HG03066 (cell line): Measurements from ENCODE around the gene NCF2.

Experiments
- ATAC-seq: cut with Tn5 transposase; IDR thresholded peaks from one replicate; pipeline ENCODE4 v1.9.1; 2021; ENCODE audit warnings: low read depth; ENCODE audit not compliant: unreplicated experiment

NCF2 gene

DNA sequence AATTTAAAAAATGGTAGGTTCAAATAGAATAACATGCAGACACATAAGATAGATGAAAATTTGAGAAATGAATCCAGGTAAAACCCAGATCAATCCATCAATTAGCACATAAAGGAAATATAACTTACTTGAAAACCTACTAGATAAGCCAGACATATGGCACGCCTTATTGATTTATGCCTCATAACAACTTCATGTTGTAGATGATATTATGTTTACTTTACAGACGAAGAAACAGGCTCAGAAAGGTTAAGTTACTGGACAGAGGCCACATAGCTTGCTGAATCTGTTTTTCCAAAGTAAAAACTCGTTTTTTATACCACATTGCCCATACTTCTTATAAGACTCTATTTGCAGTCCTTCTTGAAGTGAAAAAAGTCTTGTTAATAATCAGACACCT, 22.1 kb upstream of the NCF2 start:
- no peak for ATAC-seq

DNA sequence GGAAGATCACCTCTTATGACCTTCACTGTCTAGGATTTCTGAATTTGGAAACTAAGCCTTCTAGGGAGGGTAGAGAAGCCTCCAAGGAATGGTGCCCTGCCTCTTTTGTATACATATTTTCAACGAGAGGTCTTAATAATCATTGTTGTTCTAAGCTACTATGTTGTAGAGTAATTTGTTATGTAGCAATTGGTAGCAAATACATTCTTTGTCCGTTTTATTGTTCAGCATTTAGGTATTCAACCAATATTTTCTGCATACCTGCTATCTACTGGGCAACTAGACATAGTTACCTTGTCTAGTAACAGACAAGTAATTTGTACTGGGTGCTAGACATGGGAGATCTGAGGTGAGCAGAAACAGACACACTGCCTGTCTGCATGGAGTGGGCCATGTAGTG, 20.8 kb upstream of the NCF2 start:
- no peak for ATAC-seq

DNA sequence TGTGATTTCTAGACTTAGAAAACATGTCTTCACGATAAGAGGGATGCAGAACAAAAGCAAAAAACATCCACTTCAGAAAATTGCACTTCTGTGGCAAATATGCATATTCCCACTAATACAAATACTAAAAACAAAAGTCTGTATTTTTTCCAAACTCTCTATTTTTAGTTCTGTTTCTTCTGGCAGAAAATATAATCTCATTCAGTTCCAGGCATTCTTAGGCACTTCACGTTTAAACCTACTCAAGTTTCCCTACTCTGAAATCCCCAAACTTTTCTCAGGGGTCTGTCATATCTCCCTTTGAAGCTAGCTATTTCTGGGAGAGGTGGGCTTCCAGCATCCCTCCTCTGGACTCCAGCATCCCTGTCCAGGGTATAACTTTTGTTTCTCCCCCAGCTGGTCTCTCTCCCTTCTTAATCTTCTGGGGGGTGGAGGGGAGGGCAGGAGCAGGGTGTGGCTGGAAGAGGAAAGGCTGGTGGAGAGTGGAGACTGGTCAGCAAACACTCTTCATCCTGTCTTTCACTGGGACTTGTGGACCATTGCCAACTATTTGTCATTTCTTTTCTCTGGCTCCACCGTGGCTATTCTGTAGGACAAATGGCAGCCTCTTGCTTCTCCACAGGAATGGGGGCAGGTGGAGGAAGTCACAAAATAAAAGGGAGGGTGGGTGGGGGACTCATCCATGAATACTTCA, 19.6 kb upstream of the NCF2 start:
- no peak for ATAC-seq

DNA sequence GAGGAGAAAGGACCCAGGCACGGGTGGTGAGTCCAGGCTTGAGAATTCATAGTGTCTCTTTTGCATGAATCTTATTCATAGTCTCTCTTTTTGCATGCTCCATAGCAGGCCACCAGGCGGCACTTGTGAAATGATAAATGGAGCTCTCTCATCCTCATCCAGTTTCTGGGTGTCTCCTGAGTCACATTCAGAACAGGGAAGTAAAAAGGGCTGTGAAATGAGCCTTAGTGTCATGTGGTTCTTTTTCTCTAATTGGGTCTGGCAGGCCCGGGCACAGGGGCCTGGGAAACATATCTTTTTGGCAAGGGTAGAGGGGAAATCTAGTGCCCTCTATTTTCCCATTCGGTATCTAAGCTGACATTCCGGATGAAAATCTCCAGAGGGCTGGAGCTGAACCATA, 19.1 kb upstream of the NCF2 start:
- peak; percentile 34 for ATAC-seq

DNA sequence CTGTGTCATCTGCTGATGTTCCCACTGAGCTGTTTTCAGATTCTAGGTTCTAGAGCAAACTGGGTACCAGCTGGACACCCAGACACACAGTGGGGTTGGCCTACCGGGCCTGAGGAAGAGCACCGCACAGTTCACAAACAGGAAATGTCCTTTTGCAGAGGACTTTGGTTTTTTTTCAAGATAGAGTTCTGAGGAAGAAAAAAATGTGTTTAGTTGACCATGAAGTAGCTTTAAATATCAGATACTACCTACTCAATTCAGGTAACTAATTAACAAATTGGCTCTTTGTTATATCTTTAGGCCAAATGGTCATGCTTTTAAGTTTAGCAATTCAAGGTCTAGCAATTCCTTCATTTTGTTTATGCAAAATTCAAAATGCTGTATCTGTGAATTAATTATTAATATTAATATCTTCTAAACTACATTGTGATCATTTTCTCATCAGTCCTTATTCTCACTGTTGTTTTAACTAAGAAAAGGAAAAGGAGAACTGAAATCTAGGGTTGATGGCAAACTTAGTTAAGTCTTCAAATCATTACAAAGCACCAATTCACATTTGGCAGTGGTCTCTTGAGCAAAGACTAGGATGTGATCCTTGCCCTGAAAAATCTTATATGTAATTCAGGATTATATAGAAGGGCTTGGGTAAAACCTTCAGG, 17.2 kb upstream of the NCF2 start:
- ATAC-seq: no peak

DNA sequence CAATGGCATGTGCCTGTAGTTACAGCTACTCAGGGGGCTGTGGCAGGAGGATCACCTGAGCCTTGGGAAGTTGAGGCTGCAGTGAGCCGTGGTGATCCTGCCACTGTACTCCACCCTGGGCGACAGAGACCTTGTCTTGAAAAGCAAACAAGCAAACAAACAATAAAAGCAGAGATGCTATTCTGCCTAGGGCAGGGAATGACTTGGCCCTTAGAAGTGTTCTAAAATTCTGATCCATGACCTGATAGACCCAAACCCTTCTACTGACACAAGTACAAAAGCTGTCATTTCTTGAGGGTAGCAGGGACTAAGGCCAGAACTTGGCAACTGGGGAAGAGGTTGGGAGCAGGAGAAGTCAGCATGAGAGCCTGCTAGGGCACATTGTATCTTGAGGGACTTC, 15.6 kb upstream of the NCF2 start:
- ATAC-seq: no peak

DNA sequence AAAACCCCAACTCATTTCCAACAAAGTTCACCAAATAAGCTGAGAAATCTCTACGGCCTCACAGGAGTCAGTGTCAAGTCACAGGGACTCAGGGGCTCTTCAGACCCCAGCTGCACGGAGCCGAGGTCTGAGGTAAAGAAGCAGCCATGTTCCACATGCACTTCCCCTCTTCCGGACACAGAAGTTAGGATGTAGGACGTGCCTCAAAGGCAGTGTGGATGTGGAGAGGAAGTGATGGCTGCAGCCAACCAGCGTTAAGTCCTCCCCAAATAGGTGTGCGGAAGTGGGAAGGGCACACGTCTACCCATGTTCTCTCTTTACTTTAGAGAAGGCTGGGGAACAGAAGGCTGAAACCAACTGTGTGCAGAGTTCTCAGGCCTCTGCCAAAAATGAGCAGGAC, 14.6 kb upstream of the NCF2 start:
- no peak for ATAC-seq

DNA sequence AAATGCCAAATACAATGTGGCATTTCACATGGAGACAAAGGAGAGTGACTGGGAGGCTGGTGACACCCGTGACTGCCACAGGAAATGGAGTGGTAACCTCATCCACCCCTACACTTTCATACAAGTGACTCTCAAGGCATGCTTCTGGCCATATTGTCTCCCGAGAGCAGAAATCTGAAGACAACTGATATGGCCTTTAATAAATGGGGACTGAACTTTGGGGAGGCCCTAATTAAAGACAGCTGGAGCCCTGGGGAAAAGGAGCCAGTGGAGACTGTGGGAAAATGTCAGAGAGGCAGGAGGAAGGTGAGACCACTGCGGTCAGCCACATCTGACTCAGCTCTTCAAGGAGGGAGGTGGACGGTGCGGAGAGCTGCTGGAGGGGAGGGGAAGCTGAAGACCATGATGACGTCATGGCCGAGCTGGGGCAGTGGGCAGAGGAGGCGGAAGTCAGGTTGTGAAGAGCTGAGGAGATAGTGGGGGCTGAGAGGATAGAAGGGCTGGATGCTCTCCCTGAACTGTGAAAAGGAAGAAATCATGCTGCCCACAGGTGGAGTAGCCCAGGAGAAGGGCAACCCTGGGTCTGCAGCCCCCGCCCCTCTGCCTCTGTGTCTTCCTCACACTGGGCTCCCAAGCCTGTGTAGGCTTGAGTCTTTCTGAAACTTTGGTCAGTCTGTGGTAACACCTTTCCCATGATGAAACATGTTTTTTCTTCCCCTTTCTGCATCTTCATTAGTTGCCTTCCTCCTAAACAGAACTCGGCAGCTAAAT, 14.0 kb upstream of the NCF2 start:
- peak; percentile 34 for ATAC-seq

DNA sequence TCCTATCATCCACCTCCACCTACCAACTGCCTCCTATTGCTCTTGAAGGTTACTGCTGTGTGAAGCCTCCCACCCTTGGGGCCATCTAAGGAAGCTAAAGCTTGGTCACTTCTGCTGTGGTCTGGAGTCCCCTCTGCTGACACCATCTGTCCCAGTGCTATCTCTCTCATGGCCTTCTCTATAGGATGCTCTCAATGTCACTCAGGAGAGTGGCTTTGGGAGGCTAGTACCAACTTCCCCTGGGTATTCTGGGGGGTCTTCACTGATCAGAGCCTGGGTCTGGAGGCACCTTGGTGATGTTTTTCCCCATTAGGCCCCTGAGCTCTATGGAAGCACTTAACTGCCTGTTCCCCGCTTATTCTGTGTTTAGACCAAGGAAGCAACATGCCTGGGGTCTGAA, 12.3 kb upstream of the NCF2 start:
- no peak for ATAC-seq

DNA sequence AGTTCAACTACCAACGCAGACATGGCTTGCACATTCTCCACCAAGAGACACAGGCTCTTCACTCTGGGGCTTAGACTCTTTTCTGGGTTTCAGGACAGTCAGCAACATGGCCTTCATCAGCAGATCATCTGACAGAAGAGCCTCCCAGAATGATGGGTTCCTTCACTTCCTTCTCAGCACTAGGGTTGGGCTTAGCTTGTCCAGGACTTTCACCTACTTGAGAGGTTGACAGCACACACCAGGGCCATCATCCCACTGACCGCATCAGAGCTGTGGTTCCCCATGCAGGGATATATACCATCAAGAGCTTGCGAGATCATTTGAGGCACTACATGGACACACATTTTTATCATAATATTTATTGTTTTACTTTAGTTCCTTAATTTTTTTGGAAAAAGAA, 10.4 kb upstream of the NCF2 start:
- no peak for ATAC-seq

DNA sequence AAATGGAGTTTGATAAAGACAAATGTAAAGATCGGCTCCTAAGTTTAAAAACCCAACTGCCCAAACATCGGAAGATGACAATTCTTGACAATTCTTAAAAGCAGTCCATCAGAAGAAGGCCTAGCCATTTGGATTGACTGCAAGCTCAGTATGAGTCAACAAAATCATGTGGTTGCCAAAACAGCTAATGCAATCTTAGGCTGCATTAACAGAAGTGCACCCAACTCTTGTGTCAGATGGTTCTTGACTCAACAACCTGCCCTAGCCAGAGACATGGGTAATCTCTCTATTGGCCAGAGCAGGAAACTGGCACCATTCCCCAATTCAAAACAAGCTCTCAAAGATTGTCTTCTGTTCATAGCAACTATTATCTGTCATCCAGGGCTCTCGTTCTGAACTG, 9.9 kb upstream of the NCF2 start:
- ATAC-seq: no peak

DNA sequence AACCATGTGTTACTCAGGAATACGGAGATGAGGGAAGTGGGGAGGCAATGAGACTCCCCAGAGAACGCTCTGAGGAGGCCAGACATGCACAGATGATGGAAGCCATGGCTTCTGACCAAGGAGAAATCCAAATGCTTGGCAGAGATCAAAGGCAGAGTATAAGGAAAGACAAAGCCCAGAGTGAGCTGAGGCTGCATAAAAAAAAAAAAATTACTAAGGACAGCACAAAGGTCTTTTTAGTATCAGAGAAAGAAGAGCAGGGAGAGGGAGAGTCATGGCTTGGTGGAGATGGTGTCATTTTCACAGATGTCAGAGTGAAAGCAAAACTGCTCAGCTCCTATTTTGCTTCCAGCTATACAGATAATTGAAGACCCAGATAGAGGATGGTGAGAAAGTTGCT, 8.1 kb upstream of the NCF2 start:
- ATAC-seq: peak; percentile 64

DNA sequence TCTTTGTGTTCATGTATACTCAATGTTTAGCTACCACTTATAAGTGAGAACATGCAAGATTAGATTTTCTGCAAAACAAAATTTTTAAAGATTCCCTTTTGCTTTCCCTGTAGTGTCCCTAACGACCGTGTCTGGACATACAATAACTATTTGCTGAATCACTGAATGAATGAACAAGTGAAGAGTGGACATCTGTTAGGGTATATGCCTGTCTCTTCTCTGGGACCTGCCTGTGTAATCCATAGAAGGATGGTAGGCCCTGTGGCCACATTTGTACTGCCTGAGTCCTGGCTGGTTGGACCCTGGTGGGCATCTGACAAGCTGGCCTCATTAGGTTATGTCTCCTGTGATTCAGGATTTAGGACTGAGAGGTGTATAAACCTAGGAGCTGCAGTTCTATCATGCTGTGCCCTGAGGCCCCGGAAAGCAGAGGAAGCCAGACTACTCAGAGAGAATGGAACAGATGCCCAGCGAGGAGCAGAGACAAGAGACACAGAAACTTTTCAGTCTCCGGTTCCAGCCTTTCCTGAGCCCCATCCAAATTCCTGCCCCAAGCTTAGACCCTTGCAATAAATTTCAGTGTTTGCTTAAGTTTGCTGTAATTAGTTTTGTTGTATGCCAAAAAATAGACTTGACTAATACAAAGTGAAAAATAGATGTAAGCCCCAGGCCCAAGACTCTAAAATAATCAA, 7.5 kb upstream of the NCF2 start:
- ATAC-seq: no peak

DNA sequence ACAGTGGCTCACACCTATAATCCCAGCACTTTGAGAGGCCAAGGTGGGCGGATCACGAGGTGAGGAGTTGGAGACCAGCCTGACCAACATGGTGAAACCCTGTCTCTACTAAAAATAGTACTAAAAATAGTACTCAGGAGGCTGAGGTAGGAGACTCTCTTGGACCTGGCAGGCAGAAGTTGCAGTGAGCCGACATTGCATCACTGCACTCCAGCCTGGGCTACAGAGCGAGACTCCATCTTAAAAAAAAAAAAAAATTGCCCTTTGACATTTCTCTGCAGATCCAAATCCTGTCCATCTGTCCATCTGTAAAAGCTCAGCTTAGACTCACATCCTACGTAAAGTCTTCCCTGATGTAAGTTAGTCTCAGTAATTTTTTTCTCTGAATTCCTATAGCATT, 6.2 kb upstream of the NCF2 start:
- ATAC-seq: no peak

DNA sequence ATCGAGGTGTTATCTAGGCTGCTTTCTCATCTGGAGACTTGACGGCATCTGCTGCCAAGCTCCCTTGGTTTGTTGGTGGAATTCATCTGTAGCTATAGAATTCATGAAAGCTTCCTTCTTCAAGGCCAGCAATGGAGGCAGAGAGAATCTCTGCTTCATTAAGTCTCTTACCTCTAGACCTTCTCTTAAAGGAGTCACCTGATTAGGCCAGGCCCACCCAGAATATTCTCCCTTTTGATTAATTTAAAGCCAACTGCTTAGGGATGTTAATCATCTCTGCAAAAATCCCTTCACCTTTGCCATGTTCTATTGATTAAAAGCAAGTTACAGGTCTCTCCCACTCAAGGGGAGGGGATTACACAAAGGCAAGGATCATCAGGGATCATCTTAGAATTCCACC, 5.3 kb upstream of the NCF2 start:
- ATAC-seq: no peak

DNA sequence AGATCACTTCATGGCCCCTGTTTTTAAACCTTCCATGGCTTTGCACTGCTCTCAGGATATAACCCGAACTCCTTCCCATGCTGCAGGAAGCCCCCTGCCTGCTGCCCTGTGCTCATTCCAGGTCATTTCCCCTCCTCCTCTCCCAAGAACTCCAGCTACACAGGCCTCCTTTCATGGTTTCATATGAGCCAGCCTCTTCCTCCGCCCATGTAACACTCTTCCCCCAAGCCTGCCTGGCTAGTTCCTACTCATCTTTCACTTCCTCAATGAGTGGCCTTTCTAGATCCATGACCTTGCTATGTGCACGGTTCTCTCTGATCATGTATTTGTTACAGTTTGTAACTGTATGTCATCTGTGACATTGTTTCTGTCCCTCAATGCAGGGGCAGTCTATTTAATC, 3.1 kb upstream of the NCF2 start:
- ATAC-seq: peak; percentile 51

DNA sequence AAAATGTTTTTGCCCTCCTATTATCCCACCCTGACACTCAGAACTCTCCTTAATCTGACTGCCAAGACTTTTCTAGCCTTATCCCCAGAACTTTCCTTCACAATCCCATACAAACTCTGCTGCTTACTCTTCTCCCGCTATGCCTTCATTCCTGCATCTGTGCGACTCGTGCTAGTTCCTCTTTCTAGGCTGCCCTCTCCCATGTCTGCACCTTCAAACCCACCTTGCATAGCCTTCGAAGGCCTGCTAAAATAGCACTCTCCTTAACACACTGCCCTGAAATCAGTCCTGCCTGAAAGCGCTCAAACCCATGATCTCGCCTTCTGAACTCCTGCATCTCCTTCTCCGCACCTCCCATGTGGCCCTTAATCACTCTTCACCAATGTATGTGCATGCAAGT, 2.5 kb upstream of the NCF2 start:
- ATAC-seq: no peak

DNA sequence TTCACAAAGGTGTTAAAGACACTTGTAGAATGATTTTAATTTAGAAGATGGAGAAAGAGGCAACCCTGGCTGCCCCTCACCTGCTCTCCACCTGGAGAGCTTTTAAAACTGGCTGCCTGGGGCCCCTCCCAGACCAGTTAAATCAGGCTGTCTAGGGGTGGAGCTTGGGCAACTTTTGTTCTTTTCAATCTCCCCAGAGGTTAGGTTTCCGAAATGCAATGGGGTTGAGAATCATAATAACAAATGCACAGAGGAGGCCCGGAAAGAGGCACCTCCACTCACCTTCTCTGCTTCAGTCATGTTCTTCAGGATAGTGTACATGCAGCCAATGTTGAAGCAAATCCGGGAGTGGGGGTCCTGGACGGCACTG, 400 bp downstream of the NCF2 start:
- ATAC-seq: peak; percentile 24

DNA sequence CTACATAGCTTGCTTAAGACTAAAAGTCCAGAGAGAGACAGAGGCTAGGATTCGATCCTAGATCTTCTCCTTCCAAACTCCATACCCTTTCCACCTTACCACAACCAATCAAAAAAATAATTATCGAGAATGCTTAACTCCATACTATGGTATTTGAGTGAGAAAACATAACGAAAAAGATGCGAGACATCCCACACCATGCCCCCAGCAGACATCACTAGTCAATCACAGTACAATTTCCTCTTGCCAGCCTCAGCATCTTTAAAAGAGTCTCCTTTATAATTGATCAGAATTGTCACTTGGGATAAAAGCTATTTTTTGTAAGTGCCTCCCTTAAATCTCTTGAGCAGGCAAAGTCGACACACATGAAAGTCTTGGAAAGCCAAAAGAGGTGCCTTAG, 875 bp downstream of the NCF2 start:
- ATAC-seq: no peak

DNA sequence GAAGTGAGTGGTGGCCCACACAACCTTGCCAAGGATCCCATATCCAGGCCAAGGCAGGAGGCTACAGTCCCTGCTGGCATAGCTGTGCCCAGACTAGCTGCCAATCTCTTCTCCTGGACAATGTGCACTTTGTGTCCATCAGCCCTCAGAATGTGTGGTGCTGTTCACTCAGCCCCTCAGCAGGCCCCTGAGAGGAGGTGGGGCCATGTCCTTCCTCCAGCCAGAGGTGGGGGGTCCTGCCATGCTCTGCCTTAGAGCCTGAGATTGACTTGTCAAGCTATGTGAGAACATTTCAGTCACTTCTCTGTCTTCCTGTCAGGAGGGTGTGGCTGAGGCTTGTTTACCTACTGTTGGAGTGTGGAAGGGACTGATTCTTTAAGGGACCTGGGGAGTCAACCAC, 1.4 kb downstream of the NCF2 start:
- ATAC-seq: no peak

DNA sequence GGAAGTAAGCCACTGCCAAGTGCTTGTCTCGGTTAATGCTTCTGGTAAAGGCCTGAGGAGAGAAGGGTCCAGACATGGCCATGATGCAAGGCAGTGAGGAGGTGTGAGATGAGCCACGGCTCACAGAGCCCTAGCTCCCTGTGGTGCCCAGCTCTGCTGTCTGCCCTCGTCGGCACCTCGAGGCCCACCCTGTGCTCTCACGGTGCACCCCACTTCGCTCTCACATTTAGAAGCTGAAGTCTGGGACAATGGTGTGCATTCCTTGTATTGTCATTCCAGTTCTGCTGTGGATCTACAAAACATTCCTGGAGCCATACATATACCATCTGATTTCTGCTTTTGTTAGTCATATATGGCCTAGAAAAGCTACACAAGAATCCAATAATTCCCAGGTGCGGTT, 3.3 kb downstream of the NCF2 start:
- no peak for ATAC-seq
